Ishikawa (cell line): ENCODE measurements around the gene FADS2.

Experiments
- CEBPB ChIP-seq: IDR thresholded peaks from 2 replicates; pipeline ENCODE4 v1.6.1; 2012
- CREB1 ChIP-seq: IDR thresholded peaks from 2 replicates; pipeline ENCODE4 v1.6.1; 2012; ENCODE audit warnings: low read depth
- EGR1 ChIP-seq: IDR thresholded peaks from 2 replicates; pipeline ENCODE4 v1.6.1; 2012
- EP300 ChIP-seq: IDR thresholded peaks from 2 replicates; pipeline ENCODE4 v1.6.1; 2012; ENCODE audit warnings: borderline replicate concordance
- FOXM1 ChIP-seq: IDR thresholded peaks from 2 replicates; pipeline ENCODE4 v1.6.1; 2012; ENCODE audit warnings: low read depth, borderline replicate concordance
- NFIC ChIP-seq: IDR thresholded peaks from 2 replicates; pipeline ENCODE4 v1.6.1; 2012
- RAD21 ChIP-seq: IDR thresholded peaks from 2 replicates; pipeline ENCODE4 v1.6.1; 2012; ENCODE audit warnings: low read depth
- REST ChIP-seq: IDR thresholded peaks from 2 replicates; pipeline ENCODE4 v1.6.1; 2012; ENCODE audit warnings: low read depth, mild to moderate bottlenecking
- TAF1 ChIP-seq: IDR thresholded peaks from 2 replicates; pipeline ENCODE4 v1.6.1; 2012; ENCODE audit warnings: low read depth, mild to moderate bottlenecking
- TCF12 ChIP-seq: IDR thresholded peaks from 2 replicates; pipeline ENCODE4 v1.6.1; 2012; ENCODE audit warnings: low read depth
- TEAD4 ChIP-seq: IDR thresholded peaks from 2 replicates; pipeline ENCODE4 v1.6.1; 2012
- YY1 ChIP-seq: IDR thresholded peaks from 2 replicates; pipeline ENCODE4 v1.6.1; 2012; ENCODE audit warnings: low read depth
- ZBTB7A ChIP-seq: IDR thresholded peaks from 2 replicates; pipeline ENCODE4 v1.6.1; 2012; ENCODE audit warnings: low read depth
- TF ChIP-seq, protein P1 (sequence below): IDR thresholded peaks from 2 replicates; pipeline ENCODE4 v1.6.1; 2012
- TF ChIP-seq, protein P2 (sequence below): IDR thresholded peaks from 2 replicates; pipeline ENCODE4 v1.6.1; 2012

FADS2 gene

GRCh38 chr11:61866958-61867343 lies 38.9 kb downstream of the FADS2 start:
- TF ChIP-seq TEAD4 (no peak), FOXM1 (no peak), TAF1 (no peak), RAD21 (no peak), TCF12 (no peak), CREB1 (no peak), NFIC (no peak), EGR1 (no peak), ZBTB7A (no peak), CEBPB (no peak)

DNA sequence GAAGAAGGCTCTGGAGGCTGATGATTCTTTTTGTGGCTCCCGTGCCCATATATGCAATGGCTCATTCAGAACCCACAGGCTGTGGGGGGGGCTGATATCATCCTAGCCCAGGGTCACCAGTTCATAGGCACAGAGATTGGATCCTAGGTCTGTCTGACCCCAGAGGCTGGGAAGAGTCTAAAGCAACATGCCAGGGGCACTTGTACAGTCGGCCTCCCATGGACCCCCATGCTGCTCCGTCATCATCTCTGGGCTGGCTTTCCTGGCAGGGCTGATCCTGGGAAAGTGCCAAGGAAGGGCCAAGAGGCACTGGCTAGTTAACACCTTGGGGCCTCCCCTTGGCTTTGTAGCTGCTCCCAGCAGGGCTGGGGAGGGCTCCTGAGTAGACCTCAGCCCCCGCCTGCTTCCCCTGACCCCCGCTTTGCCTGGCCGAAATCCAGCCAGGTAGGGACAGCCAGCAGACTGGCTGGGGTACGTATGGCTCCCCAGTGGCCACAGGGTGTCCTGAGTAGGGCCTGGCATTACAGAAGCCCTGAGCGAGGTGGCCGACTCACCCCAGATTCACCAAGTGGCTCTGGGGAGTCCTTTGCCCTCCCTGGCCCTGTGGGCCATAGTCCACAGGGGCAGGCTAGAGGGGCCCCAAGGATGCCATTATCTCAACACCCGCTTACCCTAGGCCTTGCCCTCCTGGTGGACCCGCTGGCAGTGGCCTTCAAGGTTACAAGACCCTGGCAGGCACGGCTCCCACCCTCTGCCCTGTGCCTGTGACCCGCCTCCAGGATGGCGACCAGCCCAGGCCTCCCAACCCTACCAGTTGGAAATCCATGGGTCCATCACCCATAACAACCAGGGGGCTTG lies 40.7 kb downstream of the FADS2 start:
- no peak for TF ChIP-seq TAF1
- no peak for TF ChIP-seq YY1
- no peak for TF ChIP-seq RAD21
- TF ChIP-seq TEAD4 = no peak
- TF ChIP-seq REST = no peak
- TF ChIP-seq CREB1 = no peak
- TF ChIP-seq ZBTB7A = no peak
- TF ChIP-seq, protein P1, sequence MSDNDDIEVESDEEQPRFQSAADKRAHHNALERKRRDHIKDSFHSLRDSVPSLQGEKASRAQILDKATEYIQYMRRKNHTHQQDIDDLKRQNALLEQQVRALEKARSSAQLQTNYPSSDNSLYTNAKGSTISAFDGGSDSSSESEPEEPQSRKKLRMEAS = no peak
- no peak for TF ChIP-seq FOXM1
- TF ChIP-seq CEBPB = no peak
- TF ChIP-seq NFIC = no peak
- no peak for TF ChIP-seq EP300
- no peak for TF ChIP-seq TCF12
- TF ChIP-seq, protein P2, sequence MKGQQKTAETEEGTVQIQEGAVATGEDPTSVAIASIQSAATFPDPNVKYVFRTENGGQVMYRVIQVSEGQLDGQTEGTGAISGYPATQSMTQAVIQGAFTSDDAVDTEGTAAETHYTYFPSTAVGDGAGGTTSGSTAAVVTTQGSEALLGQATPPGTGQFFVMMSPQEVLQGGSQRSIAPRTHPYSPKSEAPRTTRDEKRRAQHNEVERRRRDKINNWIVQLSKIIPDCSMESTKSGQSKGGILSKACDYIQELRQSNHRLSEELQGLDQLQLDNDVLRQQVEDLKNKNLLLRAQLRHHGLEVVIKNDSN = no peak
- TF ChIP-seq EGR1 = no peak

DNA sequence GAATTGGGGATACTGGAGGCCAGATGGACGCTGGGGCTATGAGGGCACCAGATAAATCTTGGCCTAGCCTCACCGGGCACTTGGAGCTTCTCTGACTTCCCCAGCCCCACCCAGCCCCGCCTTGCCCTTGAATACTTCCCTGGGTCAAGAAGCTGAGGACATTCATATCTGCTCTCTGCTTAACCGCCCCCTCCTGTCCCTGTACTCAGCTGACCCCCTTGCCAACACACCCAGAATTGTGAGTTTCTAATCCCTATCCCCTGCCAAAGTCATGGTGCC lies 41.3 kb downstream of the FADS2 start:
- TF ChIP-seq TAF1 (no peak), YY1 (no peak), FOXM1 (no peak), RAD21 (no peak), CEBPB (no peak), NFIC (no peak), TCF12 (no peak), CREB1 (no peak), EP300 (no peak), EGR1 (no peak)
- TF ChIP-seq, protein P2 = no peak
- TF ChIP-seq, protein P1 = no peak

DNA sequence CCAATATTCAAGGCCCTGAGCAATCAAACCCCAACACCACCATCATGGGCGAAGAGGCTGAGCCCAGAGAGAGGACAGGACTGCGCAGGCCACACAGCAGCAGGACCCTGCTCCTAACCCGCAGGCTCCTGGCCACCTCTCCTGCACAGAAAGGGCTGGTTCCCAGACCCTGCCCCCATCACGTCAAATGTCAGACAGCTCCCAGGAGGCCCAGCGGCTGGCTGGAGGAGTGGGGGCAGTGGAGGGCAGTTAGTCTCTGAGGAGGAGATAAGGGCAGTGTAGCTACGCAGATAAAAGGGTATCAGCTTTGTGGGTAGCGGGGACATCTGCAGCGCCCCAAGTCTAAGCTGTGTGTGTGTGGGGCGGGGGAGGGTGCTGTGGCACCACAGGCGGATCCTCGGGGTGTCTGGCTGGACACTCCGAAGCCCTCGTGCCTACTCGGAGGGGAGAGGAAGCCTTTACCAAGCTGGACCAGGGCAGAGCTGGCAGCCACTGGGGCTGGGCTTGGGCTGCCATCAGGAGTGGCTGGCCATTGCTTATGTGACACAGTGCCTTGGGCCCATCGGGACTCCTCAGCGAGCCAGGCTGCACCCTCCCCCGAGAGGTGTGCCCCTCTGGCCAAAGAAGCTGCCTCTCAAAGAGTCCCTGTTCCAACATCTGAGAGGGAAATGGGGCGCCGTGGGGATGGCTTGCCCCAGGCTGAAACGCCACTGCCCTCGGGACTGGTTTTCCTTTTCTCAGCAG lies 41.8 kb downstream of the FADS2 start:
- no peak for TF ChIP-seq EGR1
- TF ChIP-seq, protein P1 = no peak
- TF ChIP-seq CEBPB = no peak
- TF ChIP-seq RAD21 = no peak
- TF ChIP-seq NFIC = no peak
- no peak for TF ChIP-seq REST
- TF ChIP-seq CREB1 = no peak

DNA sequence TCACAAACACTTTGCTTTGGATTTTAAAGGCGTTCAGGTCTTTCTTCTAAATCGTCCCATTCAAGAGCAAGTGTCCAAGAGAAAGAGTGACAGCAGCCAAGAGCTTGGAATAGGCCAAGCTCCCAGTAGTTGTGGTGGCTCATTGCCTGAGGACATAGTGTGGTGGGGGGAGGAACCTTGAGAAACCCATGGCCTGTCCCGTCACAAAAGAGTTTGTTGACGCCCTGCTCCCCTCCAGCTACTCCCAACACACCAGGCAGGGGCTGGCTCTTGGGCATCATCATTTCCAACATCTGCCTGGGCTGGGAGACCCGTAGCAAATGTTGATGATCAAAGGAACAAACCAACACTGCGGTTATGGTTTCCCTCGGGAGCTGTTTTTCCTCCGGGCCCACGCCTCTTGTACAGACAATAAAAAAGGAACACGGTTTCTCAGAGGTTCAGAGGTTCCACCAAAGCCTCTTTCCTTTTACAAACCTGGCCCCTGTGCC lies 42.5 kb downstream of the FADS2 start:
- TF ChIP-seq TEAD4 = no peak
